ENCODE data around the gene TMEM170A. TPM values are rescaled to one million over a fixed set of nuclear protein-coding genes. Genes with fewer than 3 reads are reported as not detected.

Gene TMEM170A
- total RNA-seq, 2 donors from 2014 or later: 21.5 to 35.9 TPM

DNA sequence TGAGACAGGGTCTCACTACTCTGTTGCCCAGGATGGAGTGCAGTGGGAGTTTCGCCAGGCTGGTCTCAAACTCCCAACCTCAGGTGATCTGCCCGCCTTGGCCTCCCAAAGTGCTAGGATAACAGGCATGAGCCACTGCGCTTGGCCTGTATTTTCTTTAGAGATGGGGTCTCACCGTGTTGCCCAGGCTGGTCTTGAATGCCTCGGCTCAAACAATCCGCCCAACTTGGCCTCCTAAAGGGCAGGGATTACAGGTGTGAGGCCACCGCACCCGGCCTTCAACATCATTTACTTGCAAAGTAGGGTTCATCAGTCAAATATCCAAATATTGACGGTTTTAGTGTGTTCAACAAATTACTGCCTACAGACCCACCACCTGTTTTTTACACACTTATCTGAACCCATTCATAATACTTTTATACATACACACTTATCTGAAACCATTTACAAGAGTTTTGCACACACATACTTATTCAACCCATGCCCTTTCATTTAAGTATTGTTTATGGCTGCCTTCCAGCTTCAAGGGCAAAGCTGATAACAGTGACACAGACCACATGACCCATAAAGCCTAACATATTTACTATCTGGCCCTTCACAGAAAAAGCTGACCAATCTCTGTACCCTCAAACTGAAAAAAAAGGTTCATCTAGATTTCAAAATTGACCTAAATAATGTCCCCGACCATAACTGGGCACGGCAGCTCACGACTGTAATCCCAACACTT lies 11.9 kb downstream of the TMEM170A start:
- WGBS: 93% methylated on average over 12 of the region's 12 CpGs
- no peaks in the 10 kb centered on the region for H3K9me3 ChIP-seq
- intact Hi-C loops (cut with DNase I): no loop called here
- H3K27ac ChIP-seq: no peak overlapping the region
- TF ChIP-seq POLR2AphosphoS5 (IDR thresholded peaks at IDR 0.05) (no peak), POLR2A (IDR thresholded peaks at IDR 0.05) (no peak)
- TF ChIP-seq, protein P1, sequence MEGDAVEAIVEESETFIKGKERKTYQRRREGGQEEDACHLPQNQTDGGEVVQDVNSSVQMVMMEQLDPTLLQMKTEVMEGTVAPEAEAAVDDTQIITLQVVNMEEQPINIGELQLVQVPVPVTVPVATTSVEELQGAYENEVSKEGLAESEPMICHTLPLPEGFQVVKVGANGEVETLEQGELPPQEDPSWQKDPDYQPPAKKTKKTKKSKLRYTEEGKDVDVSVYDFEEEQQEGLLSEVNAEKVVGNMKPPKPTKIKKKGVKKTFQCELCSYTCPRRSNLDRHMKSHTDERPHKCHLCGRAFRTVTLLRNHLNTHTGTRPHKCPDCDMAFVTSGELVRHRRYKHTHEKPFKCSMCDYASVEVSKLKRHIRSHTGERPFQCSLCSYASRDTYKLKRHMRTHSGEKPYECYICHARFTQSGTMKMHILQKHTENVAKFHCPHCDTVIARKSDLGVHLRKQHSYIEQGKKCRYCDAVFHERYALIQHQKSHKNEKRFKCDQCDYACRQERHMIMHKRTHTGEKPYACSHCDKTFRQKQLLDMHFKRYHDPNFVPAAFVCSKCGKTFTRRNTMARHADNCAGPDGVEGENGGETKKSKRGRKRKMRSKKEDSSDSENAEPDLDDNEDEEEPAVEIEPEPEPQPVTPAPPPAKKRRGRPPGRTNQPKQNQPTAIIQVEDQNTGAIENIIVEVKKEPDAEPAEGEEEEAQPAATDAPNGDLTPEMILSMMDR (IDR thresholded peaks at IDR 0.05): no peak
- H3K27me3 ChIP-seq (replicated peaks; ENCODE audit: insufficient read depth): no peaks in the 10 kb centered on the region
- H3K36me3 ChIP-seq: no peaks in the 10 kb centered on the region
- H3K4me3 ChIP-seq: no peak overlapping the region
- DNase-seq (ENCODE audit: low spot score): no peak
- H3K4me1 ChIP-seq (replicated peaks): no peaks in the 10 kb centered on the region

DNA sequence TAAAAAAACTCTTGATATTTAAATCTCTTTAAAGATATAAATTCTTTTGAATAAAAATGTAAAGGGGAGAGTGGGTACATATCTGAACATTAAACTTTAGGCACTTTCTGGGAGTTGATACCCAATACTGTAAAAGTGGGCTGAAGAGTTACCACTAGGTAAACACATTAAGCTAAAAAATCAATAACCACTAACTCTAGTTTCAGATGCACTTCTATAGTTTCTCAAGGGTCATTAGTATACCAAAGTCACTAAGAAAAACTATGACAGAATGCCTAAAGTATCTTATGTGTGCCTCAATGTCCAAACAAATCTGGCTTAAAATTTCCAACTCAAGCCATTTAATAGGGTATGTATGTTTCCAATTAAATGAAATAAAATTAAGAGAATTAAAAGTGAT lies 18.1 kb downstream of the TMEM170A start:
- DNase-seq (ENCODE audit: low spot score): no peak
- H3K27ac ChIP-seq: no peak overlapping the region
- H3K4me3 ChIP-seq: no peak overlapping the region
- no peaks in the 10 kb centered on the region for H3K36me3 ChIP-seq
- intact Hi-C loops (cut with DNase I): no loop called here
- no peaks in the 10 kb centered on the region for H3K4me1 ChIP-seq (replicated peaks)
- no peaks in the 10 kb centered on the region for H3K9me3 ChIP-seq
- H3K27me3 ChIP-seq (replicated peaks; ENCODE audit: insufficient read depth): no peaks in the 10 kb centered on the region
- TF ChIP-seq, protein P1 (IDR thresholded peaks at IDR 0.05): no peak
- no peak for TF ChIP-seq POLR2AphosphoS5 (IDR thresholded peaks at IDR 0.05)
- TF ChIP-seq POLR2A (IDR thresholded peaks at IDR 0.05): no peak

DNA sequence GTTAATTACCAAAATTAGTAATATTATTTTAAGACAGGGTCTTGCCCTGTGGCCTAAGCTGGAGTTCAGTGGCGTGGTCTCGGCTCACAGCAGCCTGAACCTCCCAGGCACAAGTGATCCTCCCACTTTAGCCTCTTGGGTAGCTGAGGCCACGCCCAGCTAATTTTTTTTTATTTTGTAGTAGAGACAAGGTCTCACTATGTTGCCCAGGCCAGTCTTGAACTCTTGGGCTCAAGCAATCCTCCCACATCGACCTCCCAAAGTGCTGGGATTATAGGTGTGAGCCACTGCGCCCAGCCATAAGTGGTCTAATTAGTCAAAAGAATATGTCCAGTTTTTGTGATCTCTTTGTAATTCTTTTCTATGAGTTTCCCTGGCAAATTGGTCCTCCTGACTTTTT lies 19.2 kb downstream of the TMEM170A start:
- Histone ChIP-seq H3K36me3 (no peaks in the 10 kb centered on the region), H3K27me3 (replicated peaks; ENCODE audit: insufficient read depth) (no peaks in the 10 kb centered on the region), H3K27ac (no peak overlapping the region), H3K4me3 (no peak overlapping the region), H3K9me3 (no peaks in the 10 kb centered on the region), H3K4me1 (replicated peaks) (no peaks in the 10 kb centered on the region)
- no peak for DNase-seq (ENCODE audit: low spot score)
- WGBS: 91% methylated on average over 5 of the region's 5 CpGs
- intact Hi-C loops (cut with DNase I): no loop called here
- TF ChIP-seq, protein P1 (IDR thresholded peaks at IDR 0.05): no peak

DNA sequence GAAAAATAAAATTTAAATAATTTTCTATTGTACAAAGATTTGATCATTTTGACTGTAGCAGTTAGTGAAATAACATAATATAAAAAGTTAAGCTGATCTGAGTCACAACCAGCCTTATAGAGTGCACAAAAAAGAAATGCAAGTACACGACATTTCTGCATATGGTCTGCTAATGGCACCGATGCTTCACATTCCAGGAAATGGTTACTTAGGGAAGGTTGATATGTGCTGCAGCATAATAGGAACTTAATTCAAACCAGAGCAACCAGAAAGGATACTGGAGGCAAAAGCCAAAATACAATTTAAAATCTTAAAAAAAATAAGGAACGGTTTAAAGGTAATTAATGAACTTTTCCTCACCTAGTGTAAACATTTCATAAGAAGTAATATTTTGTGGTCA lies 21.2 kb downstream of the TMEM170A start:
- no peak overlapping the region for H3K27ac ChIP-seq
- DNase-seq (ENCODE audit: low spot score): no peak
- intact Hi-C loops (cut with DNase I): no loop called here

More for the DNA sequence above, 21.2 kb downstream of the TMEM170A start:
- WGBS: 73% methylated on average over 3 of the region's 3 CpGs
- no peaks in the 10 kb centered on the region for H3K36me3 ChIP-seq
- H3K4me3 ChIP-seq: no peak overlapping the region
- no peaks in the 10 kb centered on the region for H3K27me3 ChIP-seq (replicated peaks; ENCODE audit: insufficient read depth)
- H3K9me3 ChIP-seq: no peaks in the 10 kb centered on the region
- no peak for TF ChIP-seq POLR2A (IDR thresholded peaks at IDR 0.05)
- TF ChIP-seq, protein P1 (IDR thresholded peaks at IDR 0.05): no peak
- no peak for TF ChIP-seq POLR2AphosphoS5 (IDR thresholded peaks at IDR 0.05)
- H3K4me1 ChIP-seq (replicated peaks): no peaks in the 10 kb centered on the region

Data from prostate gland (tissue), 2 donors.